DMS153 (cell line): Measurements from ENCODE around the gene EVX2.

Experiments
- DNase-seq: peaks from one replicate; lab custom pipeline; 2025; lab: John Stamatoyannopoulos, UW

The EVX2 gene

DNA sequence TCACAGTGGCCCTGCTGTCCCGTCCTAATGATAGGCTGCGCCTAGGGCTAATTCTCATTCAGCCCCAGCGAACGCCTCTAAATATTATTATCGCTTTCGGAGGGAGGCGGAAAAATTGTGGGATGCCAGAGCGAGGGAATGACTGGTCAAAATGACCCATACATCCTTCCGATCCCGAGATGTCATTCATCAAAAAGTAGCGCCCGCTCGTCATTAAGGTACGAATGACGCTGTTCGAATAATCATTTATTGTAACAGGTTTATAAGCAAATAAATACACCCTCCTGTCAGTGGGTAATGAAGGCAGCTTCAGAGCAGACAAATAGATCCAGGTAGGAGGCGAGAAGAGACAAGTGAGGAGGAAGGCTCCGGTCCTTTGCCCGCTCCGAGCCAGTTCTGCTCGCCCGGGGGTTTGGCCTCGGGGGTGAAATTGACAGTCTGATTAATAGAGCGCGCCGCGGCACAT is at the start of gene EVX2:
EVX2 (minus strand) TSS at position 167 of the 466 bp plus-strand sequence. CDS start 186 bp downstream, outside the sequence.
- DNase-seq: no peak

DNA sequence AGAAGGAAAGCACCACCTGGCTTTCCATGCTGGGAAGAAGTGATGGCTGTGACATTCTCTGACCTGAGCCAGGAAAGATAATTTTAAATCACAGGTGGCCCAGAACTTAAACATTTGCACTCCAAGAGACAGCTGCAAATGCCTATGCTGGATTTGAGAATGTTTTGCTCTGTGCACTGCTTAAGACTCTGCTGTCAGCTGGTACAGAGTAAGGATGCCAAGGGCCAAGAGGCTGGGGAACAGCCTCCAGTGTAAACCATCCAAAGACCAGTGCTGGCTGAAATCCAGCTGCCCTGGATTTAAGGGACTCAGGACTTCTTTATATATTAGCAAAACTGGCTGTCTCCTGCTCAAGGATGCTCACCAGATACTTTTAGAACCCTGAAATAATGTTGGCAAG is 49.6 kb upstream of the EVX2 start:
- DNase-seq: no peak

DNA sequence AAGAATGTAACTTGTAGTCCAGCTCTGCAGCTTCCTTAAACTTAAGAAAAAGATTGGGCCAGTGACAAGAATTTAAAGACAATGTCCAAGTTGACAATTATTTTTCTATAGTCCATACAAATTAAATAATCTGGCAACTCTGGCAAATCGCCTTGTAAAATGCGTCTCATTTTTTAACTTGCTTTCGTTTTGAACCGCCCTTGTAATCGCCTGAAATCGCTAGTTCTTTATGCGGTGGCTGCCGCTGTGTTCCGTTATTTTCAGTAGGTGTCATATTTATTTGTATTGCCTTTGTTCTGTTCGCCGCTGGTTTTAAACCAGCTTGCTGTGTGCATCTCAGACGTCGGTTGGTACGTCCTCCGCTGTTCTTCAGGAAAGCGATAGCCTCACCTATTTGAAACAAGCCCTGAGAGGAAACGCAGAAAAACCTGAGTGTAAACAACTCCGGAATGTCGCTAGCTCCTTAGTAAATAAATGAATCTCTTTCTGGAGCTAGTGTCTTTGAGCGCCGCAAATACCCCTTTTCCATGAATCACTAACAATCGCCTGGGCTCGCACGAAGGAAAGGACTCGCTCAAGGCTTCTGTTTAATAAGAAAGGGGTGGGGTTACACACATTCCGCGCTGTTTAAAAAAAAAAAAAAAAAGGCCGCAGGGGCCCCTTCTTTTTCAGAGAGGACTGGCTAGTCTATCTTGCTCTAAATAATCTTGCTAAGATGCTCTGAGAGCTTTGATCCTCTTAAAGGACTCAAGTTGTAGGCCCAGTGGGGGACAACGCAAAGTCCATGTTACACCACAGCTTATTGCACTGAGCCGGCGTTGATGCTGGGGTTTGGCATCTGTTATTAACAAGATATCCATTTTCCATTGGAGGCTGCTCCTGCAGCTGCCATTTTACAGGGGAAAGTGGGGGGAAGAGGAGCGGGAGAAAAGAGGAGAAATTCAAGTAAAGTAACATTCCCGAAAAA is 48.7 kb upstream of the EVX2 start:
- no peak for DNase-seq

DNA sequence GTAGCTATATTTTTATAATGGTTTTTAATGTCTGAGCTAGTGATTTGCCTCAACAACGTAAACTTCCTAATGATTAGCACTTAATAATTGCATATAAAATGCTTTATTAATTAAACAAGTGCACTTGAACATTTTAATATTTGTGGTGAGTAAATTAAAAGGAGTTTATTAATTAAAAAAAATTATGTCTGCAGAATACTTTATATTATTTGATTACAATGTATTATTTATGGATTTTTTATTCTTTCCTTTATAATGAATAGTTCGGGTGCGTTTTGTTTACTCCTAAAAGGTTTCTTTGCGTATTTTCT is 48.0 kb upstream of the EVX2 start:
- no peak for DNase-seq

DNA sequence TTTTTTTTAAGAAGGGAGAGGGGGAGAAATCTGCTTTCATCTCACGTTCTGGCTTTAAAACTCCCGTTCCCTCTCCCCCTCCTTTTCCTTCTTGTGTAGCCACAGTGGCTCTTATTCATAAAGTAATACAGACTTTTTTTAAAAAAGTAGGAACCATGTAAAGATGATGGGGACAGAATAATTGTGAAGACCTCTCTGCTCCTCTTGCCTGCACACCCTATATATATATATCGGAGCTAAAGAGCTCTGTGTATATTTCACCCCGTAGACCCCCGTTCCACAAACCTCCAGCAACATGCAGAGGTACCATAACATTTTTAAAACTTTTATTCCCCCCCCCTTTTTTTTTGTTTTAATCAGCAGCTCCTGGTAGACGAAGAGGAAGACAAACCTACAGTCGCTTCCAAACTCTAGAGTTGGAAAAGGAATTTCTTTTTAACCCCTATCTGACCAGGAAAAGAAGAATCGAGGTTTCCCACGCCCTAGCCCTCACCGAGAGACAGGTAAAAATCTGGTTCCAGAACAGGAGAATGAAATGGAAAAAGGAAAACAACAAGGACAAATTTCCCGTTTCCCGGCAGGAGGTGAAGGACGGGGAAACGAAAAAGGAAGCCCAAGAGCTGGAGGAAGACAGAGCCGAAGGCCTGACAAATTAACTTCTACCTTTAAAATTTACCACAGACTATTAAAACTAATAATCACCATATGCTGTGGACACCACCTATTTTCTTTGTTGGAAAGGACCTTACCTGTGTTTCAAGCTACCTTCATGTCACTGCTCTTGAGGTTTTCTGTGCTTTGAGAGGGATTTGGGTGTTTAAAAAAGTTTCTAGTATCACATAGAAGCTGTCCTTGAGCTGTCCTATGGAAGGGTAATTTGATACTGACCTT is 47.4 kb upstream of the EVX2 start:
- DNase-seq: no peak

DNA sequence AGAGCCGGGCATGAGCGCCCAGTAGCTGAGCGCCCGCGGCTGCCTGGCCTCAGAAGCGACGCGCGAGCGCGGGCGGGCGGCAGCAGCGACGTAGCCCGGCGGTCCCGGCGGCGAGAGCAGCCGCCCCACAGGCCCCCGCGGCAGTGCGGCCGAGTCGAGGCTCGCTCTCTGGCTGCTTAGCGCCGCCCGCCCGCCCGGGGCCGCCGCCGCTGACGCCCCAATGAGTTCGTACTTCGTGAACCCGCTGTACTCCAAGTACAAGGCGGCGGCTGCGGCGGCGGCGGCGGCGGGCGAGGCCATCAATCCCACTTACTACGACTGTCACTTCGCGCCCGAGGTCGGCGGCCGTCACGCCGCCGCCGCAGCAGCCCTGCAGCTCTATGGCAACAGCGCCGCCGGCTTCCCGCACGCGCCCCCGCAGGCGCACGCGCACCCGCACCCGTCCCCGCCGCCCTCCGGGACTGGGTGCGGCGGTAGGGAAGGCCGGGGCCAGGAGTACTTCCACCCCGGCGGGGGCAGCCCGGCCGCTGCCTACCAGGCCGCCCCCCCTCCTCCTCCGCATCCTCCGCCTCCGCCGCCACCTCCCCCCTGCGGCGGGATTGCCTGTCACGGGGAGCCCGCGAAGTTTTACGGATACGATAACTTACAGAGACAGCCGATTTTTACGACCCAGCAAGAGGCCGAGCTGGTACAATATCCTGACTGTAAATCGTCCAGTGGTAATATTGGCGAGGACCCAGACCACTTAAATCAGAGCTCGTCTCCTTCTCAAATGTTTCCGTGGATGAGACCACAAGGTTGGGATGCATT is 46.6 kb upstream of the EVX2 start:
- DNase-seq: no peak

DNA sequence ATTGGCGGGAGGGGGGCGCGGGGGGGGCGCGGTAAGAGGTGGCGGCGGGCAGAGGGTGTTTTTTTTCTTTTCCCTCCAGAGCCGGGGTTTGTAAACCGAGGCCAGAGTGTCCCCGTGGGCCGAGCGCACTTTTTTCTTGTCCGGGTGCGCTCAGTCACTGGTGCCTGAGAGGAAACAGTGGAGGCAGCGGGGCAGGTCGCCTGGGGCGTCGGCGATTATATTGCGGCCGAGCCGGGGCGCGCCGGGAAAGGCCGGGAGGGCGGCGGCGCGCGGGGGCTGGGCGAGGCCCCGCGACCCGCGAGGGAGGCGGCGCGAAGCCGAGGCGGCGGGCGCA is 46.0 kb upstream of the EVX2 start:
- DNase-seq: no peak

DNA sequence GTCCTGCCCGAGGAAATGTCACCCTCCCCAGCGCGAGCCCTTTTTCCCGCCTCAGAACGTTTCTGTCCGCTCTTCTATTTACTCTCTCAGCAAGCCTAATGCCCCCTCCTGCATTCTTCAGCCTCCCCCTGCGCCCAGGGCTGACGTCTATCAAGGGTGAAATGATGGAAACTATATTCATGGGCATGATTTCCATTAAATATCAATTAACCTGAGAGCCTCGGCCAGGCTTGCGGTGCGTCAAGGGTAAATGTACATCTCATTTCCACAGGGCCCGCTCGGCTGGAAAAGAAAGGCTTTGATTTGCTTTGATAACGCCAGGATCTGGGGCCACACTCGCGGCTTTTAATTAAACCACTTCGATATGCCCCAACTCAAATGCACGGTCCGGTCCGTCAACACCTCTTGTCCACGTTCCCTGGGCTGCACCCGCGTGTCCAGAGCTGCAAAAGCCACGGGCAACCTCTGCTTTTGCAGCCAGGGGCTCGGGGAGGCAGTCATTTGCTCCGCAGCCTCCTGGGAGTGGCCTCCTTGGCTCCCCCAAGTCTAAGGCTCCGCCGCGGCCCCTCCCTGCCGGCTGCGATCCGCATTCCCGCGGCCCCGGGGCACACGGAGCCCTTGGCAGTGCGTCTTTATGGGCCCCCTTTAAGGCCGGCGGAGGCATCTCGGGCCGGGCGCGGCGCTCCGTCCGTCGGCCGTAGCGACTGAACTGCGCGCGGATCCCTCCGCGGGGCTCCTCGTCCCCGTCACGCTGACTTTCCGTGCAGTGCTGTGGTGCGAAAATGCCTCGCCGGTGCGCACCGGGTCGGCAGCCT is 45.4 kb upstream of the EVX2 start, which contains the start of gene HOXD8:
HOXD8 (plus strand) TSS at position 724 of the 815 bp plus-strand sequence. CDS start 662 bp downstream, outside the sequence.
- peak; percentile 80 for DNase-seq

DNA sequence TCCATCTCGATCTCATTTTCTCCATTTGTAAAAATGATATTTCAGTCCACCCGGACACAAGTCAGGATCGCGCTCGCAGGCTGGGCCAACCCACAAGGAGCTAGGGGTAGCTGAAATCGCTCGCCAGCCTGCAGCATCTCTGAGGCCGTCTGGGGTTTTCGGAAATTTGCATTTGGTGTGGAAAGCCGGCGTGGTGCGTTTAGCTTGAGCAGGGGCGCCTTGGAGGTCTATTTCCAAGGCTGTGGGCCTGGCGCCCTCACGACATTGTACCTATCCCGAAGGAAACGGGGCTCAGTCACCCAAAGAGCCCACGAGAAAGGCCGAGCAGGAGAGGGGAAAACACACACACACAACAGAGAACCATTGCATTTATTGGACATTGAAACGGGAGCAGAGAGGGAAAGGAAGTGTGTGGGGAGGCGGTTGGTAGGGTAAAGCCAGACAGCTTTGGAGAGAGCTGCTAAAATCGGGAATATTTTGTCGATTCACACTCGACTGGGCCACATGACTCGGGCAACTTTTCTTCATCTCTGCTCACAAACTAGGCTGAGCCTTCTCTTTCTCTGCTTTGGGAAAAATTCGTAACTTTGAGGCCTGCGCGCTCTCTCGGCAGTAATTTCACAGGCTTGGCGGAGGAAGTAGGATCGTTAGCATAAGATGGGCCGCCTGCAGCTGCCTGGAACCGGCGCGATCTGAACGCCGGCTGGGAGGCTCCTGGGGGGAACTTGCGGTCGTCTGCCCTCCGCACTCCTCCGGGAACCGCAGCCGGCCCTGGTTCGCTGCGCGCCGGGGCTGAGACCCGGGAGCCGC is 44.6 kb upstream of the EVX2 start:
- no peak for DNase-seq

DNA sequence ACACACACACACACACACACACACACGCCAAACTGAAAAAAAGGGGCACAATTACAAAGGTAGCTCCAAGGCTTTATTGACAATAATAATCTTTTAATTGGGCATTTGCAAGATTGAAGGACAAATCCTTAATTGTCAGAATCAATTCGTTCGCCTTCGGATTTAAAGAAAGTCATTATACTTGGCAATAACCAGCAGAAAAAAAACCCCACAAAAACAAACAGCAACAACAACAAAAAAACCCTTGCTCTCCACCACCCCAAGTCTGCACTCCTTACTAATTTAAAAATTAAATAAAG is 44.0 kb upstream of the EVX2 start:
- no peak for DNase-seq

DNA sequence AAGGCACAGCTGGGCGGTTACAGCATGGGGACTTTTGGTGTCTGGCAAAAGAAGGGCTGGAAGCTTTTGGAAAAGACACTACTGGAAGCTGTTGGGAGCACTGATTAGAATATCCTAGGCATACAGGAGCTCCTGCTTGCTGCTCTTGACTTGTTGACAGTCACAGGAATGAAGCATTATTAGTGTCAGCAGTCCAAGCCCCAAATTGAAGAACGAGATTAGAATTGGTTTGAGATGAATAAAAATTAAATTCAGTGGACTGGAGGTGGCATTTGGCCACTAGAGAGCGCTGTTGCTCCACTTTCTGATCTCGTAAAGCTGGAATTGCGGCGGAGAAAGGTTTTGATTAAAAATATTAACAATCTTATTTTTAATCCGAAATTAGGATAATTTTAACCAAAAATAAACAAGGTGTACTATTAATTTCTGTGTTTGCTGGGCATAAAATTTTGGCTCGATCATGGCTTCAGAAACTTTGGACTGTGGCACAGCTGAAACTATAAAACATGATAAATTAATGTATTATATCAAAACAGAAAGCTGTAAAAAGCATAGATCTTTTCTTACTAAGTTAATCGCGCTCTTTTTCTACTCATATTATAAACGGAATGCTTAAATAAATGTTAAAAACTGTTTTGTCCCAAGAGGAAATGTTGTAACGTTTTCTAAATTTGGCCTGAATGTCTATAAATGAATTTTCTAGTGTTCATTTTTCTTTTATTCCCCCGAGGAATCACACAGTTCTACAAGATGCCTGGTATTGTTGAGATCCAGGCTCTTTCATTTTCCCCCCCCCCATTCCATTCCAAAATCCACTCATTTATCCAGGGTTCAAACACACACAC is 43.4 kb upstream of the EVX2 start:
- peak; percentile 79 for DNase-seq

DNA sequence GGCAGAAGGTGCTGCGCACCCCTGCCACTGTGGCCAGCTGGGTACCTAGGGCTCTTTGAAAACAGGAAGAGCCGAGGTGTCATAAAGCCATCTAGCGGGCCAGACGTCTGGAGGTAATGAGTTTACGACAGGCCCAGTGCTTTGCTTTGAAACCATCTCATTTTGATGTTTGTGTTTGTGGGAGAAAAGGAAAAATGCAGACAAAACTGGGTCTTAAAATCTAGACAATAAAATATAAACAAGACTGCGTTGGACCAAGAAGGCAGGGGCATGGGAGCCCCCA is 42.0 kb upstream of the EVX2 start:
- DNase-seq: peak; percentile 76

DNA sequence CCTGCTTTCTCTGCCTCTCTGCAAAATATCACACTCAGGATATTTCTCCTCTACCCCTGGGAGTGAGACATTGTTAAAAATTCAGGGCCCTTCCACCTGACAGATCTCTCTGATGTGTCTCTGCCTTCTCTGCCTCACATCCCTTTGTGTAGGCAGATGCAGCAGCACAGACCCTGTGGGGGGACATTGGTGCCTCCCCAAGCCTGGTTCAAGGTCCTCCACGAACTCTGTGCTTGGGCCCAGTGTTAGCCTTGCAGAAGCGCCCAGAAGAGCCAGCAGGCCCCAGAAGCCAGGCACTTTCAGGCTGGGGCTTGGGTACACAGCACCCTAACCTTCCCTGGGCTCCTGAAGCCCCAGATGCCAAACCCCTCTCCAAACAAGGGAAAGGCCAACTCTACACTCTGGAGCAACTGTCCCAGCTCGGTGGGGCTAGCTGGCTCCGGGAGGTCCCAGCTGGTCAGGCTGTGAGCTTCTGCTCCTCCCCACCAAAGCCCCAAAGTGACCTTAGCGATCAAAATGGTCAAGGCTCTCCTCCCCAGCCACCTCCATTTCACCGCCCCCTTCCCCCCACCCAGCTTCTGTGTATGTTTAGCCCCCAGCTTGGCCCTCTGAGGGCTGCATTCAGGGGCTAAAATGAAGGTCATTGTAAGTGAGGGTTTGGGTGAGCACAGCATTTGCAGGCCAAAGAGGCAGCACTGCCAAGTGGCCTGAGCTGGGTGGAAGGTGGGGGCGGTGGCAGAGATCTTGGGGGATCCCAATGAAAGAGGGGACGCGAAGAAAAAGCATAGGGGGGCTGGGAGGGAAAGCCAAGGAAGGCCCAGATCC is 41.4 kb upstream of the EVX2 start:
- no peak for DNase-seq

DNA sequence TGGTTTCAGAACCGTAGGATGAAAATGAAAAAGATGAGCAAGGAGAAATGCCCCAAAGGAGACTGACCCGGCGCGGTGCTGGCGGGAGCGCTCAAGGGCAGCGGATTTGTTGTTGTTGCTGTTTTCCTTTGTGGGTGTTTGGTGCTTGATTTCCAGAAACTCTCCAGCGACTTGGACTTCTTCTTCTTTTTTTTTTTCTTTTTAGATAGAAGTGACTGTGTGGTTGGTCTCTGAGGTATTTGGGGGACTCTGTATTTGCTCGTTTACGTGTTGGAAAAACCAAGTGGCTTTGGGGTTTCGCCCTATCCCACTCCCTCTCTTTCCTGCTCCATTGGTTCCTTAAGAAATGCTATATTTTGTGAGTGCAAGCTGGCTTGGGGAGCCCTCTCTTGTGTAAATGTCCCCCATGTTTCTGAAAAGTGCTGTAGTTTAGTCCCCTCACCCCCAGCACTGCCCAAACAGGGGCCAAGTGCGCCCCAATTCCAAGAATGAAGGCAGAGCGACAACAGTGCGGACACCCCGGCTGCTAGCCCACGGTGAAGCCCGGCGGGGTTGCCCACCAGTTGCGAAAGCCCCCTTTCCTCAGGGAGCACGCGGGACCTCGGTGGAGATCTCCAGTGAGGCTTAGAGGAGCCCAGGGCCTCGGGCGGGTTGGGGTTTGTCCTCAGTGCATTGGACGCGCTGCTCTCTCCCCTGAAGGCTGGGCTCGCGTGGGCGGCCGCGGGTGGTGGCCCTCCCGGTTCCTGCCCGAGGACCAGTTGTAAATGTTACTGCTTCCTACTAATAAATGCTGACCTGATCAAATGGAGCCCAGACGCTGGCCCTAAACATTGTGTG is 40.6 kb upstream of the EVX2 start:
- no peak for DNase-seq

DNA sequence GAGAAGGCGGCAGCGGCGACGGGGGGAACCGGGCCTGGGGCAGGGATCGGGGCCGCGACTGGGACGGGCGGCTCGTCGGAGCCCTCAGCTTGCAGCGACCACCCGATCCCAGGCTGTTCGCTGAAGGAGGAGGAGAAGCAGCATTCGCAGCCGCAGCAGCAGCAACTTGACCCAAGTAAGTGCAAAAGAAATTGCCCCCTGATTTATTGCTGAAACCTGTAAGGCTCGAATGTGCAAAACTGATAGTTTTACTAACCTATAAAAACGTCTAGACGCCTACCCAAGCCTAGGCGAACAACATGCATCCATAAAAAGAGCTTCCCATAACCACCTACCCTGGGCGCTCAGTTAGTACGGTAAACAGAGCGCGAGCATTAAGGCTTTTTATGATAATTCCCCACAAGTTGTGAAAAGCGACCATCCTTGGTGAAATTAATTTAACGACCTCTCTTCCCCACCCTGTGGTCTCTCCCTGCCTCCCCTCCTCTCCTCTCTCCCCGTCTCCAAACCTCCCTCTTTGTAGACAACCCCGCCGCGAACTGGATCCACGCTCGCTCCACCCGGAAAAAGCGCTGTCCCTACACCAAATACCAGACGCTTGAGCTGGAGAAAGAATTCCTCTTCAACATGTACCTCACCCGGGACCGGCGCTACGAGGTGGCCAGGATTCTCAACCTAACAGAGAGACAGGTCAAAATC is 39.8 kb upstream of the EVX2 start:
- no peak for DNase-seq

DNA sequence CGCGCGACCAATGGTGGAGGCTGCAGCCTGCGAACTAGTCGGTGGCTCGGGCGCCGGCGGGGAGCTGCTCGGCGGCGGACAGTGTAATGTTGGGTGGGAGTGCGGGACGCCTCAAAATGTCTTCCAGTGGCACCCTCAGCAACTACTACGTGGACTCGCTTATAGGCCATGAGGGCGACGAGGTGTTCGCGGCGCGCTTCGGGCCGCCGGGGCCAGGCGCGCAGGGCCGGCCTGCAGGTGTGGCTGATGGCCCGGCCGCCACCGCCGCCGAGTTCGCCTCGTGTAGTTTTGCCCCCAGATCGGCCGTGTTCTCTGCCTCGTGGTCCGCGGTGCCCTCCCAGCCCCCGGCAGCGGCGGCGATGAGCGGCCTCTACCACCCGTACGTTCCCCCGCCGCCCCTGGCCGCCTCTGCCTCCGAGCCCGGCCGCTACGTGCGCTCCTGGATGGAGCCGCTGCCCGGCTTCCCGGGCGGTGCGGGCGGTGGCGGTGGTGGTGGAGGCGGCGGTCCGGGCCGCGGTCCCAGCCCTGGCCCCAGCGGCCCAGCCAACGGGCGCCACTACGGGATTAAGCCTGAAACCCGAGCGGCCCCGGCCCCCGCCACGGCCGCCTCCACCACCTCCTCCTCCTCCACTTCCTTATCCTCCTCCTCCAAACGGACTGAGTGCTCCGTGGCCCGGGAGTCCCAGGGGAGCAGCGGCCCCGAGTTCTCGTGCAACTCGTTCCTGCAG is 39.1 kb upstream of the EVX2 start, which contains the start of gene HOXD9:
HOXD9 (plus strand) TSS at position 37 of the 728 bp plus-strand sequence; CDS start at position 87, 50 bp downstream.
- DNase-seq: no peak
